Right hindlimb (tissue), 1 donor: ENCODE measurements around the gene ROR2.
A peak's percentile ranks its signal among the peaks of the same experiment; 100 is the strongest.

Experiments
- DNase-seq: peaks from one replicate; pipeline ENCODE4 v3.0.0-alpha.2; 2018

ROR2 gene

DNA sequence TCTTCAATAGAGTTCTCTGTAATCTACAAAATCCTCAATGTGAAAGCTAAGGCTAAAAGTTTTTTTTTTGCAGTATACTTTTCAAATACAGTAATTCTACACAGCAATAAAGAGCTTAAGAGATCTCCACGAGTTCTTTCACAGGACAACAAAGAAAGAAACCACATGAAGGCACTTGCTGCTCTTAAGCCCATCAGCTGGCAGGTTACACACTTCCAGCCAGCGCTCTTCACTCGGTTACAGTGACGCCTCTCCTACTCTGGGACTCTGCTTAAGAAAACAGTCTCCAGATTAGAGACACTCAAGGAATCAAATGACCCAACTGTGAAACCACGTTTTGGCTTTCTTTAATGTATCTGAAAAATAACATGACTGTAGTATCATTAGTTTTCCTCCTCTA lies 85.0 kb downstream of the ROR2 start:
- DNase-seq = no peak

DNA sequence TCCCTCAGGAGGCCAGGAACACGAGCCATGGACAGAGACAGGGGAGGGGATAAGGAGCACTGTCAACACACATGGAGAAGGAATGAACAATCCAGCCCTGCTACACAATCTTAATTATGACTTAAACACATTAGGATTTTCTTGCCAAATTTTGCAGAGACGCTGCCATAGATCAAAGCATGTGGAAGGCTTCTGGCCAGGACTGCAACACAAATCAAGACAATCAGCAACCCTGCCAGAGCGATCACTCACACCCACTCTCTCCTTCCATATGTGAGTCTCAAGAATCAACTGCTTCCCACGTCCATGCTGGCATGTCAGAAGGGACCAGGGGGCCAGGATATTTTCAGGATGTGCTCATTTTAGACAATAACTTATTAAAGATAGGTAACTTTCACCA lies 85.6 kb downstream of the ROR2 start:
- no peak for DNase-seq

DNA sequence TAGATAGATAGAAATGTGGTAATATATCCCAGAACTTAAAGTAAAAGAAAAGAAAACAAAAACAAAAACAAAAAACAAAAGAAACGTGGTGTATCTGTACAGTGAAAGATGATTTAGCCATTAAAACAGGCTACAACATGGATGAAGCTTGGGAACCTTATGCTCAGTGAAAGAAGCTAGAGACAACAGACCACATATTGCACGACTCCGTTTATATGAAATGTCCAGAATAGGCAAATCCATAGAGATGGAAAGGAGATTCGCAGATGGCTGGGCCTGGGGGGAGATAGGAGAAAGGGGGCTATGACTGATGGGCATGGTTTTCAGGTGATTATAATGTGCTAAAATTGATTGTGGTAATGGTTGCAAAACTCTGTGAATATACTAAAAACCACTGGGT lies 86.6 kb downstream of the ROR2 start:
- DNase-seq = no peak

DNA sequence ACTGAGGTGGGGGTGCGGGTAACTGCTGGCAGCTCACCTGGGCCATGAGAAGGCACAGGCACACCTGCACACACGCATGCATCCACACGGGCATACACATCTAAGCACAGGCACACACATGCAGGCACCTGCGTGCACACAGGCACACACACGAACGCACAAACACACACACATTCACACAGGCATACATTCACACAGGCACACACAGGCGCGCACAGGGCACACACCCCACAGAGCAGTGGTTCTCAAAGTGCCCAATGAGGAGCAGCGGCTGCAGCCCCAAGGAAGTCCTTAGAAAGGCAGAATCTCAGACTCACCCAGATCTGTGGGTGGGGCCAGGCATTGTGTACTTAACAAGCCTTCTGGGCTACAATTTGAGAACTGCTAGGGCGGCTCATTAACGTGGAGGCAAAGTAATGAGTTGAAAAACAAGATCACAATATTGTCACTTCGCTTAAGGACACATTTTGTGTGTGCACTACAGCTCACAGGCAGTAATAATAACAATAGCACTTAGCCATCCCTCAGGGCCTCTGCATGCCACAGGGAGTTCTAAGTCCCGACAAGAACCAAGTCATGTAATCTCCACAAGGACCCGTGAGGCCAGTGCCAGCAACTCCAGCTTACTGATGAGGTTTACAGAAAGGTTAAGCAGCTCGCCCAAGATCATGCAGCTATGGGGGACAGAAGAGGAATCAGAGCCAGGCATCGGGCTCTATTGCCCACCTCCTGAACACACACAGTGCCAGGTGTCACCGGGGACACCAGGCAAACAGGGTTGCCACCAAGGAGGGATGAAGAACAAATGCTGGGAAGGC lies 91.6 kb downstream of the ROR2 start:
- DNase-seq = no peak

DNA sequence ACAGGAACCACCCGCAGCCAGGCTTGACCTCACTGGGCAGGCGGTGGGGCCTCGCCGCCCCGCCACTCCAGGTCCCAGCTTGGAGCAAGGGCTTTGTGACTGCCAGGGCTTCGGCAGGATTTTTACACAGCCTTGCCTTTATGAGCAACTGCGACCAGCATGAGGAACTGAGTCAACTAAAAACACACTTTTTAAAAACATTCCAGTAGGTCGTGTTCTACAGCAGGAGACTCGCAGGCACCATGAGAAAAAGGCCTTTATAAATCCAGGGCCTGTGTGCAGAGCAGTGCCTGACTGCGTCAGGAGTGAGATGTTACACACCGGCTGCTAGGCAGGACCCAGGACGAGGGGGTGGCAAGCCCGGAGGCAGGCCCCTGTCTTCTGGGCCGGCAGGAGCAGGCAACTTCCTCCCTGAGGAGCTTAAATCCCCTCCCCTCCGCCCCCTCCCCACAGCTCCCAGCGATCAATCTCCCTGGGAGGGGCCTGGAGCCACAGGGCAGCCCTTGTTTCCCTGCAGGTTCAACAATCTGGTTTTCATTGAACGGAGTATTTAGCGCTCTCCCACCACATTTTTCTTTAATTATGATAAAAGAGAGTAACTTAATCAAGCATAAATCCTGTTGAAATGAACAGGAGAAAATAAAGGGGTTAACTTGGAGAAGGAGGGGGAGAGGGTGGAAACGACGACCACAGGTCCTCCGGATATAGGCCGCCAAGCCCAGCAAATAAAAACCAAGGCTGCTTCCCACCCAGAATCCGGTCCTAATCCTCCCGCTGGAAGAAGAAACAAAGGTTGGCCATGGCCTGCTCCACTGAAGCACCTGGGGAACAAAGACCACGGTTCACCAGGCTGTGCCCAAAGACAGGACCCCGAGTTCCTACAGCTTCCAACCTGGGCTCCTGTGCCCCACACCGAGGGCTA lies 92.5 kb downstream of the ROR2 start:
- no peak for DNase-seq

GRCh38 chr9:91856419-91856818 lies 93.6 kb downstream of the ROR2 start:
- no peak for DNase-seq

DNA sequence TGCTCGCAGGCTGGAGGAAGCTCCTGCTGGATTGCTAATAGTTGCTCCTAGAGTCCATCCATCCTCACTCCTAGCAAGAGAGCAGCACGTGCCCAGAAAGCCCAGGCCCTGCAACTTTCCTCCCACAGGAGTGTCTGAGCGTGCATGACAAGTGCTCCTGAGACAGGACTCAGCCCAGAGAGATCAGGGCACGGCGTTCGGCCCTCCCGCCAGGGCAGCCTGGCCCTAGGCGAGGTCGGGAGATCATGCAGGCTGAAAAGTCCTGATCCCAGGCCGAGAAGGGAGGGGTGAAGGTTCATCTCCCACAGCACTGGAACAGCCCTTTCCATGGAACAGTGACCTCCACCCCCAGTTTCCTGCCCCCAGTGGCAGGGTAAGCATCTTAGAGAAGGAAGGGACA lies 94.8 kb downstream of the ROR2 start:
- DNase-seq = no peak

- DNase-seq = no peak
Observed at GRCh38 chr9:91852801-91853347, 97.2 kb downstream of the ROR2 start.

GRCh38 chr9:91849694-91850093 lies 100.3 kb downstream of the ROR2 start:
- no peak for DNase-seq

GRCh38 chr9:91848146-91848545 lies 101.9 kb downstream of the ROR2 start:
- no peak for DNase-seq

- peak; percentile 85 for DNase-seq
Observed at GRCh38 chr9:91847581-91848091, 102.4 kb downstream of the ROR2 start.

DNA sequence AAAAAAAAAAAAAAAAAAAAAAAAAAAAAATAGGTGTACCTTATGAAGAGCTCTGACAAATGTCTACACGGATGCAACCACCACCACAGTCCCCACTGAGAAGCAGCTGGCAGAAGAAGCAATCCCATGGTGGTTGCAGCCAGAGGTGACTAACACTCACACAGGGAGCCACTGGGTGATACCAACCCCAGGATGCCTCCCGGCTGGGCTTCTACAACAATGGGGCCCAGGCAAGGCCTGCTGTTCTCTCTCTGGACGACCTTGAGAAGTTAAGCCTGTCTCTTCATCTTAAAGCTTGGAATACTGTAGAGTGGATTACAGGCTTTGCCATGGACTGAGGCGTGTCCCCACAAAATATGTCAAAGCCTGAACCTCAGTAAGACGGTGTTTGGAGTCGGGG lies 104.1 kb downstream of the ROR2 start:
- no peak for DNase-seq

GRCh38 chr9:91844701-91845291 lies 105.2 kb downstream of the ROR2 start:
- no peak for DNase-seq

GRCh38 chr9:91844190-91844589 lies 105.8 kb downstream of the ROR2 start:
- DNase-seq = peak; percentile 62

DNA sequence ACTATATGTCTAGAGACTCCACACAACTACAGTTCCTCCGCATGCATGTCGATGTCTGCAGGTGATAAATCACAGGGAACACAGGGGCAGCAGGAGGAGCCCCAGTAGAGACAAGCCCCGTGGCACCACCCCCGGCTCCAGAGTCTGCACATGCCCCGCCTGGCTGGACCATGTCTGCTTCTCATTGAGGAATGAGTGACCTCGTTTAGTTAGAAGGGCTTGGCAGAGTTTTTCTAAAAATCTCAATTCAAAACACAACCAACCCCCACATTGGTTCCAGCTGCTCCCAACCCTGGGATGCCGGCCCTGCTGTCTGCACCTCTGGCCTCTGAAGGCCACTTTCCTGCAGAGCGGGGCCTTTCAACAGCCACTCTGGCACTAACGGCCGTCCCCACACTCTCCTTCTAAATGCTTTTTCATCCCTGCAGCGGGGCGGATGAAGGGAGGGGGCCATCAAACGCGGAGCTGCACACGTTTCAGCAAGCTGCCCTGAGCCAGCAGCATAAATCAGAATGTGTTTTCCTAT lies 106.3 kb downstream of the ROR2 start:
- DNase-seq = peak; percentile 88

- no peak for DNase-seq
Observed at GRCh38 chr9:91843093-91843492, 106.9 kb downstream of the ROR2 start.

- no peak for DNase-seq
Observed at GRCh38 chr9:91842358-91843049, 107.5 kb downstream of the ROR2 start.

DNA sequence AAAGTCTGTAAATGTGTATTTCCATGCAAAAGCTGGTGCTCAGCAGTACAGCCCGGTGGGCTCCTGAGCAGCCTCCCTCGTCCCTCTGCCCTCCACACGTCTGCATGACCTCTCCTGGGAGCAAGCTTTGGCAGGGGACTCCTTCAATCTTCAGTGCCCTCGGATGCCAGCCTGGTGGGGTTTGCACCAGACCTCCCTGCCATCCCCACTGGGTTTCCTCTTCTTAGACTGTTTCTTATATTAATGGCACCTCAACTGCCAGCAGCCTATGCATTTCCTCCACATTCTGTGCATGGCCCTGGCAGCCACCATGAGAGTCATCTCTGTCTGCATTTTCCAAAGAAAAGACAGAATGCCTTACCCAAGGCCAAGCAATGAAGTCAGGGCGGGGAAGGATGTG lies 108.4 kb downstream of the ROR2 start:
- DNase-seq = no peak

- DNase-seq = no peak
Observed at GRCh38 chr9:91840882-91841281, 109.1 kb downstream of the ROR2 start.

GRCh38 chr9:91840469-91840868 lies 109.6 kb downstream of the ROR2 start:
- DNase-seq = no peak

DNA sequence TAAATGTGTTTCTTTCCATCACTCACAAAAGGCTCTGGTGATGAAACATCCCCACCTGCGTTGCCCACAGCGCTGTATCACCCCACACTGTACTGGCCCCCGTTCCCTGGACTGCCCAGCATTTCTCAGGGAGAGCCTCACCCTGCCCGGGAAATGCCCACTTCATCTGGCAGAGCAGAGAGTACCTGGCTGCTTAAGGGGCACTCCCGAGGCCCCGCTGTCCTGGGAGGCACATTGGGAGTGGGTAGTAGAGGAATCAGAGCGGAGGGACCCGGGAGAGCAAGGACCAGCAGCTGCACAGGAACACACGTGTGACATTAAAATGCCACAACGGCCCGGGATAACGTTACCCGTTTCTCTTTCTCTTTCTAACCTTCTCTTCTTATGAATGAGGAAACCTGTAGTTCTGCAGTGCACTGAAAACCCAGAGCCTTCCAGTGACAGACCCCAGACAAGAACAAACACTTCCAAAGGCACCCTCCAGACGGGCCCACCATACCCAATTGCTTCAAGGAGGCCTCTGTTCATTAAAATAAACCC lies 110.0 kb downstream of the ROR2 start:
- DNase-seq = no peak
